ENCODE data around the gene ARHGAP28.

DNA sequence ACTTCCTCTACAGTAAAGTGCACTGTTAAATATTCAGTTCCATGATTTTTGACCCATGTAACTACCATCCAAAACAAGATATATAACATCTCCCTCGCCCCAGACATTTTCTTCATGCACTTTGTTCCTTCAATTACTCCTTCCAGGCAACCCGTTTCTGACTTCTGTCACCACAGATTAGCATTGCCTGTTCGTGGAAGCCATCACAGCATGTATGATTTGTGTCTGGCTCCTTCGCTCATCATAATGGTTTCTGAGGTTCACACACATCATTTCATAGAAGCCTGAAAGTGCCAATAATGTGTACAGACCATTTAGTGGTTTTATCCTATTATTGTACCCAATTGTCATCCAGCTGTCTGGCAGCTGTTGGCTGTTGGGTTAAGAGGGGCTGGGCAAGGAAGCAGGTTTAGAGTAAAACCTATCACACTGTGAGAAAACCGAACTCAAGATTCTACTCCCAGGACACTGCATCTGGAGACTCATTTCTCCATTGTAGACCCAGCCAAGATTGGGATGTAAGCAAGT, 16.1 kb downstream of the ARHGAP28 start:
- no peak for TF ChIP-seq EZH2 (IDR thresholded peaks at IDR 0.05; ENCODE audit: borderline replicate concordance, low read depth, low read length, poor library complexity, severe bottlenecking)
- TF ChIP-seq, protein P1, sequence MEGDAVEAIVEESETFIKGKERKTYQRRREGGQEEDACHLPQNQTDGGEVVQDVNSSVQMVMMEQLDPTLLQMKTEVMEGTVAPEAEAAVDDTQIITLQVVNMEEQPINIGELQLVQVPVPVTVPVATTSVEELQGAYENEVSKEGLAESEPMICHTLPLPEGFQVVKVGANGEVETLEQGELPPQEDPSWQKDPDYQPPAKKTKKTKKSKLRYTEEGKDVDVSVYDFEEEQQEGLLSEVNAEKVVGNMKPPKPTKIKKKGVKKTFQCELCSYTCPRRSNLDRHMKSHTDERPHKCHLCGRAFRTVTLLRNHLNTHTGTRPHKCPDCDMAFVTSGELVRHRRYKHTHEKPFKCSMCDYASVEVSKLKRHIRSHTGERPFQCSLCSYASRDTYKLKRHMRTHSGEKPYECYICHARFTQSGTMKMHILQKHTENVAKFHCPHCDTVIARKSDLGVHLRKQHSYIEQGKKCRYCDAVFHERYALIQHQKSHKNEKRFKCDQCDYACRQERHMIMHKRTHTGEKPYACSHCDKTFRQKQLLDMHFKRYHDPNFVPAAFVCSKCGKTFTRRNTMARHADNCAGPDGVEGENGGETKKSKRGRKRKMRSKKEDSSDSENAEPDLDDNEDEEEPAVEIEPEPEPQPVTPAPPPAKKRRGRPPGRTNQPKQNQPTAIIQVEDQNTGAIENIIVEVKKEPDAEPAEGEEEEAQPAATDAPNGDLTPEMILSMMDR (conservative IDR thresholded peaks at IDR 0.05; ENCODE audit: low read depth, low read length) = no peak

Measured in A673 (cell line).